ENCODE data around the gene MAX. TPM values are rescaled to one million over a fixed set of nuclear protein-coding genes. Genes with fewer than 3 reads are reported as not detected.
A peak's percentile ranks its signal among the peaks of the same experiment; 100 is the strongest.

The MAX gene
- total RNA-seq, 4 donors from 2014 or later: 79.0 to 112 (median 90.4) TPM

GRCh38 chr14:65132855-65133254 is 30.5 kb upstream of the MAX start:
- Histone ChIP-seq H3K36me3 (no peaks in the 10 kb centered on the region), H3K4me3 (no peak overlapping the region), H3K9me3 (no peaks in the 10 kb centered on the region), H3K27ac (no peak overlapping the region), H3K4me1 (no peaks in the 10 kb centered on the region), H3K27me3 (no peaks in the 10 kb centered on the region)
- WGBS: 95% methylated on average over 8 of the region's 8 CpGs
- no peak for TF ChIP-seq POLR2AphosphoS5 (IDR thresholded peaks at IDR 0.05)
- peak in 1 of 2 donors; percentile 65 for DNase-seq (ENCODE audit: low spot score in 2 of 2)

- H3K36me3 ChIP-seq: no peaks in the 10 kb centered on the region
- H3K27ac ChIP-seq: no peak overlapping the region
- no peak for DNase-seq (ENCODE audit: low spot score in 2 of 2)
- H3K4me3 ChIP-seq: no peak overlapping the region
- H3K27me3 ChIP-seq: no peaks in the 10 kb centered on the region
- no peaks in the 10 kb centered on the region for H3K9me3 ChIP-seq
- no peak for TF ChIP-seq EP300 (IDR thresholded peaks at IDR 0.05)
- no peak for TF ChIP-seq POLR2A (IDR thresholded peaks at IDR 0.05)
- TF ChIP-seq CTCF (IDR thresholded peaks at IDR 0.05): no peak
- no peak for TF ChIP-seq POLR2AphosphoS5 (IDR thresholded peaks at IDR 0.05)
- H3K4me1 ChIP-seq: no peaks in the 10 kb centered on the region
- 59% methylated on average over 6 of the region's 7 CpGs for WGBS
Observed at GRCh38 chr14:65131301-65131701, 29.0 kb upstream of the MAX start.

GRCh38 chr14:65128096-65128495 is 25.8 kb upstream of the MAX start:
- Histone ChIP-seq H3K4me1 (no peaks in the 10 kb centered on the region), H3K27ac (no peak overlapping the region), H3K27me3 (no peaks in the 10 kb centered on the region), H3K9me3 (no peaks in the 10 kb centered on the region), H3K4me3 (no peak overlapping the region), H3K36me3 (no peaks in the 10 kb centered on the region)
- TF ChIP-seq CTCF (IDR thresholded peaks at IDR 0.05) (no peak), POLR2A (IDR thresholded peaks at IDR 0.05) (no peak), EP300 (IDR thresholded peaks at IDR 0.05) (no peak), POLR2AphosphoS5 (IDR thresholded peaks at IDR 0.05) (no peak)
- WGBS: 88% methylated on average over 5 of the region's 5 CpGs
- no peak for DNase-seq (ENCODE audit: low spot score in 2 of 2)

- no peaks in the 10 kb centered on the region for H3K36me3 ChIP-seq
- no peaks in the 10 kb centered on the region for H3K9me3 ChIP-seq
- no peak overlapping the region for H3K4me3 ChIP-seq
- H3K27ac ChIP-seq: peak overlapping the region; percentile 55
- 80% methylated on average over 15 of the region's 15 CpGs for WGBS
- no peaks in the 10 kb centered on the region for H3K27me3 ChIP-seq
- H3K4me1 ChIP-seq: peaks cover 3% of the 10 kb centered on the region
- no peak for DNase-seq (ENCODE audit: low spot score in 2 of 2)
- TF ChIP-seq CTCF (IDR thresholded peaks at IDR 0.05) (no peak), EP300 (IDR thresholded peaks at IDR 0.05) (no peak), POLR2A (IDR thresholded peaks at IDR 0.05) (no peak), POLR2AphosphoS5 (IDR thresholded peaks at IDR 0.05) (no peak)
Observed at GRCh38 chr14:65117769-65118745, 15.7 kb upstream of the MAX start.

- 68% methylated on average over 9 of the region's 9 CpGs for WGBS
- Histone ChIP-seq H3K27ac (no peak overlapping the region), H3K4me3 (no peak overlapping the region), H3K27me3 (no peaks in the 10 kb centered on the region), H3K4me1 (peaks cover 3% of the 10 kb centered on the region), H3K36me3 (no peaks in the 10 kb centered on the region), H3K9me3 (no peaks in the 10 kb centered on the region)
- TF ChIP-seq EP300 (IDR thresholded peaks at IDR 0.05) (no peak), POLR2A (IDR thresholded peaks at IDR 0.05) (no peak), CTCF (IDR thresholded peaks at IDR 0.05) (no peak), POLR2AphosphoS5 (IDR thresholded peaks at IDR 0.05) (no peak)
- DNase-seq (ENCODE audit: low spot score in 2 of 2): no peak
Observed at GRCh38 chr14:65115615-65116014, 13.3 kb upstream of the MAX start.
